Lower leg skin (tissue), 4 donors: Measurements from ENCODE around the gene FBRSL1. TPM values are rescaled to one million over a fixed set of nuclear protein-coding genes. Genes with fewer than 3 reads are reported as not detected.

Experiments
- DNase-seq, 2 donors: peaks; one replicate each; pipeline ENCODE4 v3.0.0-alpha.2; 2019; ENCODE audit warnings: low spot score in 2 of 2
- H3K4me3 ChIP-seq: fragments of 200-600 bp; sonication (generic); 2 replicates; pipeline ENCODE4 v1.5.1; 2017; ENCODE audit warnings: mild to moderate bottlenecking, low read depth; ENCODE audit not compliant: poor library complexity, severe bottlenecking
- POLR2A ChIP-seq, 2 donors: fragments of 450-650 bp; IDR thresholded peaks; one replicate each; pipeline ENCODE4 v1.6.1; 2016 to 2017; ENCODE audit warnings: antibody characterized with exemption in 2 of 2, mild to moderate bottlenecking in 1 of 2, moderate library complexity in 1 of 2
- WGBS, 2 donors: methylation state at CpG; one replicate each; pipeline ENCODE4 v1.1.5; 2018; 5-methylcytosine and 5-hydroxymethylcytosine counted together
- intact Hi-C: fragments of 100-400 bp; cut with DNase I; formaldehyde crosslinking; loops from one replicate; pipeline ENCODE4 v1.15.0; 2023; ENCODE audit warnings: low total_unique reads
- total RNA-seq, 4 donors: library from RNA; depleted of rRNA; stranded (reverse); fragments of >200 nt; gene quantifications; one replicate each; pipeline ENCODE4 v1.1.0, GENCODE V29; 2016
- TF ChIP-seq, protein P1 (sequence below), 3 donors: fragments of 450-650 bp; IDR thresholded peaks; one replicate each; pipeline ENCODE4 v1.5.1; 2016; ENCODE audit warnings: antibody characterized with exemption in 3 of 3, mild to moderate bottlenecking in 3 of 3, moderate library complexity in 2 of 3

Gene FBRSL1
- total RNA-seq, 4 donors from 2014 or later, result 15.5 to 250 (median 19.6) TPM

DNA sequence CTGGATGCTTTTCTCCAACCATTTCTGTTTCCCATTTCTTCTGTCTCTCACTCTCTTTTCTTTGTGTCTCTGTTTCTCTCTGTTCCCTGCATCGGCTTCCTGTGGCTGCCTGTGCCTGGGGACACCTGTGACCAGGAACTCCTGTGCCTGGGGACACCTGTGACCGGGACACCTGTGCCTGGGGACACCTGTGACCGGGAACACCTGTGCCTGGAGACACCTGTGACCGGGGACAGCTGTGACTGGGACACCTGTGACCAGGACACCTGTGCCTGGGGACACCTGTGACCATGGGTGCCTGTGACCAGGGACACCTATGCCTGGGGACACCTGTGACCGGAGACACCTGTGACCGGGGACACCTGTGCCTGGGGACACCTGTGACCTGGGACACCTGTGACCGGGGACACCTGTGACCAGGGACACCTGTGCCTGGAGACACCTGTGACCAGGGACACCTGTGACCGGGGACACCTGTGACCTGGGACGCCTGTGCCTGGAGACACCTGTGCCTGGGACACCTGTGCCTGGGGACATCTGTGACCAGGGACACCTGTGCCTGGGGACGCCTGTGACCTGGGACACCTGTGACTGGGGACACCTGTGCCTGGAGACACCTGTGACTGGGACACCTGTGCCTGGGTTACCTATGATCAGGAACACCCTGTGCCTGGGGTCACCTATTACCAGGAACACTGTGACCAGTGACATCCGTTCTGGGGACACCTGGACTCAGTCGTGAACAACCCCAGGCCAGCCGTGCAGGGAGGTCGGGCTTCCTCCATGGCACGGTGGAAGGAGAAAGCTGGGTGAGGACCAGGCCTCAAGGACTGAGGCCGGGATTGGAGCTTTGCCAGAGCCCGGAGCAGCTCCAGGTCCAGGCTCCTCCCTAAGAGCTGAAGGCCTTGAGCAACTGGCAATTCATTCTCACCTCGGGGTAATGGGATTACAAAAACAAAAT lies 23.4 kb upstream of the FBRSL1 start:
- intact Hi-C loops, result no loop called here
- no peak for DNase-seq
- H3K4me3 ChIP-seq, result no peak overlapping the region
- 70 to 75% methylated on average over 14 to 18 of the region's 18 CpGs for WGBS, 2 donors
- TF ChIP-seq, protein P1, sequence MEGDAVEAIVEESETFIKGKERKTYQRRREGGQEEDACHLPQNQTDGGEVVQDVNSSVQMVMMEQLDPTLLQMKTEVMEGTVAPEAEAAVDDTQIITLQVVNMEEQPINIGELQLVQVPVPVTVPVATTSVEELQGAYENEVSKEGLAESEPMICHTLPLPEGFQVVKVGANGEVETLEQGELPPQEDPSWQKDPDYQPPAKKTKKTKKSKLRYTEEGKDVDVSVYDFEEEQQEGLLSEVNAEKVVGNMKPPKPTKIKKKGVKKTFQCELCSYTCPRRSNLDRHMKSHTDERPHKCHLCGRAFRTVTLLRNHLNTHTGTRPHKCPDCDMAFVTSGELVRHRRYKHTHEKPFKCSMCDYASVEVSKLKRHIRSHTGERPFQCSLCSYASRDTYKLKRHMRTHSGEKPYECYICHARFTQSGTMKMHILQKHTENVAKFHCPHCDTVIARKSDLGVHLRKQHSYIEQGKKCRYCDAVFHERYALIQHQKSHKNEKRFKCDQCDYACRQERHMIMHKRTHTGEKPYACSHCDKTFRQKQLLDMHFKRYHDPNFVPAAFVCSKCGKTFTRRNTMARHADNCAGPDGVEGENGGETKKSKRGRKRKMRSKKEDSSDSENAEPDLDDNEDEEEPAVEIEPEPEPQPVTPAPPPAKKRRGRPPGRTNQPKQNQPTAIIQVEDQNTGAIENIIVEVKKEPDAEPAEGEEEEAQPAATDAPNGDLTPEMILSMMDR (IDR thresholded peaks at IDR 0.05), result no peak
- TF ChIP-seq POLR2A (IDR thresholded peaks at IDR 0.05), result no peak

DNA sequence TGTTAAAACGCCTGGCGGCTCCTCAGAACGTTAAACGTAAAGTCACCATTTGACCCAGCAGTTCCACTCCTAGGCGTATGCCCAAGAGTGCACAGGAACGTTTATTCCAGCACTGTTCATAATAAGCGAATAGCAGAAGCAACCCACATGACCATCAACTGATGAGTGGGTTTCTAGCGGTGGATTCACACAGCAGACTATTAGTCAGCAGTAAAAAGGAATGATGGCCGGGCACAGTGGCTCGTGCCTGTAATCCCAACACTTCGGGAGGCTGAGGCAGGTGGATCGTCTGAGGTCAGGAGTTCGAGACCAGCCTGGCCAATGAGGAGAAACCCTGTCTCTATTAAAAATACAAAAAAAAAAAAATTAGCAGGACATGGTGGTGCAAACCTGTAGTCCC lies 22.4 kb upstream of the FBRSL1 start:
- H3K4me3 ChIP-seq, result no peak overlapping the region

DNA sequence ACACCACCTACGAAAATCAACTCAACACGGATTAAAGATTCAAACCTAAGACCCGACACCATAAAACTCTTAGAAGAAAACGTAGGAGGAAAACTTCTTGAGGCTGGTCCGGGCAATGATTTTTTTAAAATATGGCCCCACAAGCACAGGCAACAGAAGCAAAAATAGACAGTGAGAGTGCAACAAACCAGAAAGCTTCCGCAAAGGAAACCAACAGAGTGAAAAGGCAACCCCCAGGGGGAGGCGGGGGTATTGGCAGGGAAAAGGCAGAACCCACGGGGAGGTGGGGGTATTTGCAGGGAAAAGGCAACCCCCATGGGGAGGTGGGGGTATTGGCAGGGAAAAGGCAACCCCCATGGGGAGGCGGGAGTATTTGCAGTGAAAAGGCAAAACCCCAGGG lies 20.5 kb upstream of the FBRSL1 start:
- intact Hi-C loops, result no loop called here
- no peak for DNase-seq
- TF ChIP-seq POLR2A (IDR thresholded peaks at IDR 0.05), result no peak
- TF ChIP-seq, protein P1 (IDR thresholded peaks at IDR 0.05), result no peak
- no peak overlapping the region for H3K4me3 ChIP-seq
- 44 to 52% methylated on average over 9 of the region's 9 CpGs for WGBS, 2 donors

More for the DNA sequence above, 22.4 kb upstream of the FBRSL1 start:
- intact Hi-C loops, result no loop called here
- TF ChIP-seq, protein P1 (IDR thresholded peaks at IDR 0.05), result no peak
- no peak for TF ChIP-seq POLR2A (IDR thresholded peaks at IDR 0.05)
- 82% methylated on average over 13 of the region's 13 CpGs for WGBS, 2 donors
- no peak for DNase-seq

DNA sequence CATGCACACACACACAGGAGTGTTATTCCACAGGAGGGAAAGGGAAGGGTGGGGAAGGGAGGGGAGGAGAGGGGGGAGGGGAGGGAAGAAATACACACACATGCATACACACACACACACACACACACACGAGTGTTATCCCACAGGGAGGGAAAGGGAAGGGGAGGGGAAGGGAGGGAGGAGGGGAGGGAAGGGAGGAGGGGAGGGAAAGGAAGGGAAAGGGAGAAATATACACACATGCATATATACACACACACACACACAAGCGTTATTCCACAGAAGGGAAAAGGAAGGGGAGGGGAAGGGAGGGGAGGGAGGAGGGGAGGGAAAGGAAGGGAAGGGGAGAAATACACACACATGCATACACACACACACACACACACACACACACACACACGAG lies 19.6 kb upstream of the FBRSL1 start:
- no peak for TF ChIP-seq POLR2A (IDR thresholded peaks at IDR 0.05)
- intact Hi-C loops, result no loop called here
- 0 to 30% methylated on average over 2 of the region's 3 CpGs for WGBS, 2 donors
- DNase-seq, result no peak
- no peak overlapping the region for H3K4me3 ChIP-seq

DNA sequence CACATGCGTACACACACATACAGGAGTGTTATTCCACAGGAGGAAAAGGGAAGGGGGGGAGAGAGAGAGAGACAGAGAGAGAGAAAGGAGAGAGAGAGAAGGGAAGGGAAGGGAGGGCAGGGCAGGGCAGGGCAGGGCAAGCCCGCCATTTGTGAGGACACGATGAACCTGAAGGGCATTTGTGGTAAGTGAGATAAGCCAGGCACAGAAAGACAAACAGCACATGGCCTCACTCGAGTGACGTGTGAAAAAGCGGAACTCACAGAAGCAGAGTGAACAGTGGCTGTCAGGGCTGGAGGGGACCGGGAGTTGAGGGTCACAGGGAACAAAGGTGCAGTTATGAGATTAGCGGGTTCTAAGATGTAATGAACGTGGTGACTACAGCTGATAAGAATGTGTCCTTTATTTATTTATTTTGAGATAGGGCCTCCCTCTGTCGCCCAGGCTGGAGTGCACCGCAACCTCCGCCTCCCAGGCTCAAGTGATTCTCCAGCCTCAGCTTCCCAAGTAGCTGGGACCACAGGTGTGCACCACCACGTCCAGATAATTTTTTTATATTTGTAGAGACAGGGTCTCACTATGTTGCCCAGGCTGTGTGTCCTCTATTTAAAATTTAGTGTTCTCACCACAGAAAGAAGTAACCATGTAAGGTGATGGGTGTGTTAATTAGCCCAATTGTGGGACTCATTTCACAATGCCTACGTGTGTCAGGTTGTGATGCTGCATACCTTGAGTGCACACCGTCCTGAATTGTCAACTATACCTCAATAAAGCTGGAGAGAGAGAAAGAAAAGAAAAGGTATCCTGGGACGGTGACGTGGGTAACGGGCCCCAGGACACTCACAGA lies 18.7 kb upstream of the FBRSL1 start:
- TF ChIP-seq, protein P1 (IDR thresholded peaks at IDR 0.05), result no peak
- no peak for TF ChIP-seq POLR2A (IDR thresholded peaks at IDR 0.05)
- intact Hi-C loops, result no loop called here
- 58 to 60% methylated on average over 18 of the region's 18 CpGs for WGBS, 2 donors
- no peak overlapping the region for H3K4me3 ChIP-seq
- DNase-seq, result no peak

DNA sequence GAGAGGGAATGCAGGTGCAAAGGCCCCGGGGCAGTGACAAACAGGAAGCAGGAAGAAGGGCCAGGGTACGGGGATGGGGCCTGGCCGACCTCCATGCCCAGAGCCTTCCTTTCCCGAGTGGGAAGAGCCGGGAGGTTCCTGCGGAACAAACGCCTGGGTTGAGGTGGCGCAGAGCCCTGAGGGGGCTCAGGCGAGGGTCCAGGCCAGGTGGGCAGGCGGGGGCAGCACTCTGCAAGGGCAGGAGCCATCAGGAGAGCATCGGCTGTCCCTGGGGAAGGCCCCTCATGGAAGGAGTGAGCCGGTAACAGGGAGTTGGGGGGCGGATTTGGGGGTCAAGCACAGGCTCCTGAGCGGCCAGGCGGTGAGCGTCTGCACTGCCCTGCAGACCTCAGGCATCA lies 18.1 kb upstream of the FBRSL1 start:
- 81 to 86% methylated on average over 16 of the region's 16 CpGs for WGBS, 2 donors
- intact Hi-C loops, result no loop called here
- no peak overlapping the region for H3K4me3 ChIP-seq
- DNase-seq, result no peak
- no peak for TF ChIP-seq POLR2A (IDR thresholded peaks at IDR 0.05)
- TF ChIP-seq, protein P1 (IDR thresholded peaks at IDR 0.05), result no peak
